BJ (cell line): ENCODE results near the gene SHANK3. TPM values are rescaled to one million over a fixed set of nuclear protein-coding genes. Genes with fewer than 3 reads are reported as not detected.

Experiments used
- CTCF ChIA-PET: fragments of 350-600 bp; formaldehyde crosslinking; extraction: SDS; loops from one replicate; lab custom pipeline; 2021; ENCODE audit warnings: antibody characterized with exemption, inconsistent platforms; lab: Yijun Ruan, JAX
- POLR2A ChIA-PET: fragments of 300-600 bp; sonication (Branson Sonifier 250); formaldehyde crosslinking; extraction: SDS; loops from one replicate; lab custom pipeline; 2021; ENCODE audit warnings: antibody characterized with exemption; lab: Charles Lee
- DNase-seq: peaks from one replicate; pipeline ENCODE4 v3.0.0-alpha.2; 2011; ENCODE audit warnings: low read depth
- H3K27me3 ChIP-seq: 2 replicates; pipeline ENCODE4 v1.6.0; 2011; ENCODE audit warnings: low read length; ENCODE audit not compliant: control insufficient read depth, insufficient read depth
- H3K36me3 ChIP-seq: 2 replicates; pipeline ENCODE4 v1.5.1; 2011; ENCODE audit warnings: low read length; ENCODE audit not compliant: control insufficient read depth, insufficient read depth
- H3K4me3 ChIP-seq: 2 replicates; pipeline ENCODE4 v1.5.1; 2011; ENCODE audit warnings: low read depth, mild to moderate bottlenecking, control low read depth, low read length
- polyA plus RNA-seq: library from polyadenylated mRNA; depleted of rRNA; stranded (reverse); fragments of >200 nt; gene quantifications from 2 replicates; pipeline ENCODE4 v1.2.3, GENCODE V29; 2011
- TF ChIP-seq, protein P1 (sequence below): IDR thresholded peaks from 2 replicates; pipeline ENCODE4 v1.5.1; 2011; ENCODE audit warnings: low read depth, mild to moderate bottlenecking, control low read depth, inconsistent platforms, low read length, moderate library complexity; ENCODE audit not compliant: insufficient read depth

SHANK3 gene
- polyA plus RNA-seq, 1 experiment = 0.25 TPM

- ChIA-PET POLR2A (no interaction called here), CTCF (interaction anchor here (1.6 kb wide), 1 partner anchor 10 kb away, joined by 5 read pairs; no protein-coding TSS in a partner anchor)
- Histone ChIP-seq H3K27me3 (peaks cover 9% of the 10 kb centered on the region), H3K4me3 (no peak overlapping the region), H3K36me3 (no peaks in the 10 kb centered on the region)
- TF ChIP-seq, protein P1, sequence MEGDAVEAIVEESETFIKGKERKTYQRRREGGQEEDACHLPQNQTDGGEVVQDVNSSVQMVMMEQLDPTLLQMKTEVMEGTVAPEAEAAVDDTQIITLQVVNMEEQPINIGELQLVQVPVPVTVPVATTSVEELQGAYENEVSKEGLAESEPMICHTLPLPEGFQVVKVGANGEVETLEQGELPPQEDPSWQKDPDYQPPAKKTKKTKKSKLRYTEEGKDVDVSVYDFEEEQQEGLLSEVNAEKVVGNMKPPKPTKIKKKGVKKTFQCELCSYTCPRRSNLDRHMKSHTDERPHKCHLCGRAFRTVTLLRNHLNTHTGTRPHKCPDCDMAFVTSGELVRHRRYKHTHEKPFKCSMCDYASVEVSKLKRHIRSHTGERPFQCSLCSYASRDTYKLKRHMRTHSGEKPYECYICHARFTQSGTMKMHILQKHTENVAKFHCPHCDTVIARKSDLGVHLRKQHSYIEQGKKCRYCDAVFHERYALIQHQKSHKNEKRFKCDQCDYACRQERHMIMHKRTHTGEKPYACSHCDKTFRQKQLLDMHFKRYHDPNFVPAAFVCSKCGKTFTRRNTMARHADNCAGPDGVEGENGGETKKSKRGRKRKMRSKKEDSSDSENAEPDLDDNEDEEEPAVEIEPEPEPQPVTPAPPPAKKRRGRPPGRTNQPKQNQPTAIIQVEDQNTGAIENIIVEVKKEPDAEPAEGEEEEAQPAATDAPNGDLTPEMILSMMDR = no peak
- DNase-seq = no peak
These were observed 20.8 kb downstream of the SHANK3 start for GRCh38 chr22:50693462-50693861.

DNA sequence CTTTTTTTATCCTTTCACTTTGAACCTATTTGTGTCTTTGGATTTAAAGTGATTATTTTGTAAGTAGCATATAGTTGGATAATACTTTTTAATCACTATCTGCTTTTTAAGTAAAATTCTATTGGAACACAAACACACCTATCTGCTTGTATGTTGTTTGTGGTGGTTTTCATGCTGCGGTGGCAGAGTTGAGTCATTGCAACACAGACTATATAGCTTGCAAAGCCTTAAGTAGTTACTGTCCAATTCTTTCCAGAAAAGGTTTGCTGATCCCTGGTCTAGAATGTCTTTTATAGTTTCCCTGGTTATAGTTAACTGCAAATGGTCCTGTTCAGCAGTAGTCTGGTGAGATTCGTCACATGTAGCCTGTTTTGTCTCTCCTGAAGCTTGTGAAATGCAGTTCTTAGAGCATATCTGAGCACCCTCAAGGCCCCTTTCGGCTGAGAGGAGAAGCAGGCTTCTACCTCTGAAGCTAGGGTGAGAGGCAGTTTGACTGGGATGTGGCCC, 21.5 kb downstream of the SHANK3 start:
- peaks cover 9% of the 10 kb centered on the region for H3K27me3 ChIP-seq
- H3K36me3 ChIP-seq = no peaks in the 10 kb centered on the region
- DNase-seq = no peak
- ChIA-PET POLR2A (no interaction called here), CTCF (interaction anchor here (1.1 to 1.6 kb wide), 2 partner anchors 9 to 55 kb away, joined by 4 to 5 read pairs; no protein-coding TSS in a partner anchor)
- TF ChIP-seq, protein P1 = no peak
- no peak overlapping the region for H3K4me3 ChIP-seq

DNA sequence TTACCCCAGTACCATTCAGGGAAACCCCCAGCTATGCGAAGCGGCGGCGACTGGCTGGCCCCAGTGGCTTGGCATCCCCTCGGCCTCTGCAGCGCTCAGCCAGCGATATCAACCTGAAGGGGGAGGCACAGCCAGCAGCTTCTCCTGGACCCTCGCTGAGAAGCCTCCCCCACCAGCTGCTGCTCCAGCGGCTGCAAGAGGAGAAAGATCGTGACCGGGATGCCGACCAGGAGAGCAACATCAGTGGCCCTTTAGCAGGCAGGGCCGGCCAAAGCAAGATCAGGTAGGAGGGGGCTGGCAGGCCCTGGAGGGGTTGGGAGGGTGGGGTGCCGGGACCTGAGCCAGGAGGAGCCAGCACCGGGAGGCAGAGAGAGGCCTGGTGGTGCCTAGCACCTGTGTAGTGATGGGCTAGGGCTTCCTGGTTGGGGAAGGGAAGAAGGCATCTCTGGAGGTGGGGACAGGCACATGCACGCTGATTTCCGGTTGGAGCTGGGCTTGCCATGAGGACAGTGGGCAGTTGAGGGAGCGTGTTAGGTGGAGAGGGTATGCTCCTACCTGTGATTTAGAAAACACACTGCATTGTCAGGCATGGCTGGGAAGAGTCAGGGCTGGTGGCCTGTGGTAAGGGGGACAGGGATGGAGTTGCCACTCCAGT, 22.3 kb downstream of the SHANK3 start:
- peaks cover 9% of the 10 kb centered on the region for H3K27me3 ChIP-seq
- no peak for DNase-seq
- CTCF ChIA-PET = interaction anchor here (1.1 to 1.6 kb wide), 2 partner anchors 8 to 56 kb away, joined by 4 to 5 read pairs; no protein-coding TSS in a partner anchor
- H3K4me3 ChIP-seq = no peak overlapping the region
- TF ChIP-seq, protein P1 = no peak
- POLR2A ChIA-PET = no interaction called here
- no peaks in the 10 kb centered on the region for H3K36me3 ChIP-seq

- Histone ChIP-seq H3K4me3 (no peak overlapping the region), H3K27me3 (peaks cover 9% of the 10 kb centered on the region), H3K36me3 (no peaks in the 10 kb centered on the region)
- TF ChIP-seq, protein P1 = no peak
- no peak for DNase-seq
- ChIA-PET POLR2A (no interaction called here), CTCF (interaction anchor here (1.0 to 1.6 kb wide), 5 partner anchors 11 to 132 kb away, joined by 3 to 5 read pairs (median 3); no protein-coding TSS in a partner anchor)
These were observed 23.0 kb downstream of the SHANK3 start for GRCh38 chr22:50695421-50696250.
